HUES6 (cell line): Measurements from ENCODE around the gene ADAMTS14.

Experiments
- H3K27ac ChIP-seq: 2 replicates; pipeline ENCODE4 v1.7.0; 2013; ENCODE audit warnings: low read depth, mild to moderate bottlenecking, low read length, inconsistent platforms
- H3K27me3 ChIP-seq: 2 replicates; pipeline ENCODE4 v1.6.1; 2013; ENCODE audit warnings: low read length; ENCODE audit not compliant: control insufficient read depth, insufficient read depth
- H3K36me3 ChIP-seq: 2 replicates; pipeline ENCODE4 v1.6.1; 2013; ENCODE audit warnings: low read length; ENCODE audit not compliant: control insufficient read depth, insufficient read depth
- H3K4me1 ChIP-seq: 2 replicates; pipeline ENCODE4 v1.6.1; 2013; ENCODE audit warnings: low read length; ENCODE audit not compliant: control insufficient read depth, insufficient read depth
- H3K4me3 ChIP-seq: 2 replicates; pipeline ENCODE4 v1.5.1; 2013; ENCODE audit warnings: low read depth, low read length
- H3K9ac ChIP-seq: one replicate; pipeline ENCODE4 v1.6.1; 2013; ENCODE audit warnings: mild to moderate bottlenecking, low read length
- H3K9me3 ChIP-seq: 2 replicates; pipeline ENCODE4 v1.6.1; 2013; ENCODE audit warnings: low read depth, low read length; ENCODE audit not compliant: control insufficient read depth, insufficient read depth

The ADAMTS14 gene

GRCh38 chr10:70735161-70735560, 62.9 kb downstream of the ADAMTS14 start:
- H3K27me3 ChIP-seq = no peaks in the 10 kb centered on the region
- H3K9me3 ChIP-seq = no peaks in the 10 kb centered on the region
- H3K4me3 ChIP-seq = no peak overlapping the region
- no peak overlapping the region for H3K9ac ChIP-seq
- no peaks in the 10 kb centered on the region for H3K36me3 ChIP-seq
- H3K27ac ChIP-seq = no peak overlapping the region
- H3K4me1 ChIP-seq = no peaks in the 10 kb centered on the region; the same call in 1 of the 2 replicates

GRCh38 chr10:70736525-70736924, 64.2 kb downstream of the ADAMTS14 start:
- Histone ChIP-seq H3K27me3 (no peaks in the 10 kb centered on the region), H3K9me3 (no peaks in the 10 kb centered on the region), H3K4me3 (no peak overlapping the region), H3K36me3 (no peaks in the 10 kb centered on the region), H3K27ac (no peak overlapping the region), H3K4me1 (no peaks in the 10 kb centered on the region; the same call in 1 of the 2 replicates), H3K9ac (no peak overlapping the region)

- Histone ChIP-seq H3K27me3 (no peaks in the 10 kb centered on the region), H3K36me3 (no peaks in the 10 kb centered on the region), H3K4me1 (no peaks in the 10 kb centered on the region; the same call in 1 of the 2 replicates), H3K4me3 (no peak overlapping the region), H3K9ac (no peak overlapping the region), H3K9me3 (no peaks in the 10 kb centered on the region), H3K27ac (no peak overlapping the region)
These were observed 64.9 kb downstream of the ADAMTS14 start for GRCh38 chr10:70737250-70737649.

GRCh38 chr10:70738006-70738760, 65.9 kb downstream of the ADAMTS14 start:
- H3K4me3 ChIP-seq = no peak overlapping the region
- no peak overlapping the region for H3K27ac ChIP-seq
- H3K9ac ChIP-seq = no peak overlapping the region
- H3K4me1 ChIP-seq = peaks cover 5% of the 10 kb centered on the region; the same call in 1 of the 2 replicates
- H3K27me3 ChIP-seq = no peaks in the 10 kb centered on the region
- no peaks in the 10 kb centered on the region for H3K9me3 ChIP-seq
- no peaks in the 10 kb centered on the region for H3K36me3 ChIP-seq

GRCh38 chr10:70738761-70739121, 66.4 kb downstream of the ADAMTS14 start:
- no peak overlapping the region for H3K27ac ChIP-seq
- no peaks in the 10 kb centered on the region for H3K36me3 ChIP-seq
- no peaks in the 10 kb centered on the region for H3K27me3 ChIP-seq
- H3K9ac ChIP-seq = no peak overlapping the region
- H3K4me3 ChIP-seq = no peak overlapping the region
- no peaks in the 10 kb centered on the region for H3K9me3 ChIP-seq
- H3K4me1 ChIP-seq = peaks cover 5% of the 10 kb centered on the region; the same call in 1 of the 2 replicates

GRCh38 chr10:70740406-70741288, 68.3 kb downstream of the ADAMTS14 start:
- Histone ChIP-seq H3K36me3 (no peaks in the 10 kb centered on the region), H3K27me3 (no peaks in the 10 kb centered on the region), H3K9me3 (peaks cover 3% of the 10 kb centered on the region; the same call in 1 of the 2 replicates), H3K4me3 (no peak overlapping the region), H3K27ac (no peak overlapping the region), H3K4me1 (peaks cover 5% of the 10 kb centered on the region; the same call in 1 of the 2 replicates), H3K9ac (no peak overlapping the region)

GRCh38 chr10:70742537-70743429, 70.5 kb downstream of the ADAMTS14 start:
- H3K36me3 ChIP-seq = no peaks in the 10 kb centered on the region
- H3K27ac ChIP-seq = no peak overlapping the region
- peaks cover 5% of the 10 kb centered on the region; the same call in 1 of the 2 replicates for H3K4me1 ChIP-seq
- peaks cover 5% of the 10 kb centered on the region; the same call in 1 of the 2 replicates for H3K9me3 ChIP-seq
- no peak overlapping the region for H3K9ac ChIP-seq
- no peak overlapping the region for H3K4me3 ChIP-seq
- H3K27me3 ChIP-seq = no peaks in the 10 kb centered on the region

GRCh38 chr10:70743430-70743788, 71.1 kb downstream of the ADAMTS14 start:
- H3K27ac ChIP-seq = no peak overlapping the region
- H3K36me3 ChIP-seq = no peaks in the 10 kb centered on the region
- no peaks in the 10 kb centered on the region for H3K27me3 ChIP-seq
- peaks cover 5% of the 10 kb centered on the region; the same call in 1 of the 2 replicates for H3K4me1 ChIP-seq
- H3K9me3 ChIP-seq = peaks cover 5% of the 10 kb centered on the region; the same call in 1 of the 2 replicates
- H3K9ac ChIP-seq = no peak overlapping the region
- no peak overlapping the region for H3K4me3 ChIP-seq

GRCh38 chr10:70743879-70744278, 71.6 kb downstream of the ADAMTS14 start:
- H3K4me3 ChIP-seq = no peak overlapping the region
- peaks cover 5% of the 10 kb centered on the region; the same call in 1 of the 2 replicates for H3K4me1 ChIP-seq
- H3K36me3 ChIP-seq = no peaks in the 10 kb centered on the region

GRCh38 chr10:70744617-70745143, 72.4 kb downstream of the ADAMTS14 start:
- Histone ChIP-seq H3K4me1 (peaks cover 5% of the 10 kb centered on the region; the same call in 1 of the 2 replicates), H3K9me3 (peaks cover 5% of the 10 kb centered on the region; the same call in 1 of the 2 replicates), H3K27ac (no peak overlapping the region), H3K9ac (no peak overlapping the region), H3K4me3 (no peak overlapping the region), H3K36me3 (no peaks in the 10 kb centered on the region), H3K27me3 (no peaks in the 10 kb centered on the region)

More at GRCh38 chr10:70743879-70744278, 71.6 kb downstream of the ADAMTS14 start:
- Histone ChIP-seq H3K27me3 (no peaks in the 10 kb centered on the region), H3K27ac (no peak overlapping the region), H3K9ac (no peak overlapping the region), H3K9me3 (peaks cover 5% of the 10 kb centered on the region; the same call in 1 of the 2 replicates)
